ENCODE results near the gene UHRF1.

GRCh38 chr19:4908360-4908759 is 941 bp upstream of the UHRF1 start:
- TF ChIP-seq, protein P1, sequence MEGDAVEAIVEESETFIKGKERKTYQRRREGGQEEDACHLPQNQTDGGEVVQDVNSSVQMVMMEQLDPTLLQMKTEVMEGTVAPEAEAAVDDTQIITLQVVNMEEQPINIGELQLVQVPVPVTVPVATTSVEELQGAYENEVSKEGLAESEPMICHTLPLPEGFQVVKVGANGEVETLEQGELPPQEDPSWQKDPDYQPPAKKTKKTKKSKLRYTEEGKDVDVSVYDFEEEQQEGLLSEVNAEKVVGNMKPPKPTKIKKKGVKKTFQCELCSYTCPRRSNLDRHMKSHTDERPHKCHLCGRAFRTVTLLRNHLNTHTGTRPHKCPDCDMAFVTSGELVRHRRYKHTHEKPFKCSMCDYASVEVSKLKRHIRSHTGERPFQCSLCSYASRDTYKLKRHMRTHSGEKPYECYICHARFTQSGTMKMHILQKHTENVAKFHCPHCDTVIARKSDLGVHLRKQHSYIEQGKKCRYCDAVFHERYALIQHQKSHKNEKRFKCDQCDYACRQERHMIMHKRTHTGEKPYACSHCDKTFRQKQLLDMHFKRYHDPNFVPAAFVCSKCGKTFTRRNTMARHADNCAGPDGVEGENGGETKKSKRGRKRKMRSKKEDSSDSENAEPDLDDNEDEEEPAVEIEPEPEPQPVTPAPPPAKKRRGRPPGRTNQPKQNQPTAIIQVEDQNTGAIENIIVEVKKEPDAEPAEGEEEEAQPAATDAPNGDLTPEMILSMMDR (IDR thresholded peaks at IDR 0.05), result no peak
- TF ChIP-seq POLR2A (IDR thresholded peaks at IDR 0.05), result no peak
